CD14-positive monocyte (primary cell): Measurements from ENCODE around the gene DAPK1. TPM values are rescaled to one million over a fixed set of nuclear protein-coding genes. Genes with fewer than 3 reads are reported as not detected.

Experiments used
- DNase-seq, 3 donors: peaks; one replicate each; pipeline ENCODE4 v3.0.0-alpha.2; 2011 to 2022
- H2AFZ ChIP-seq: 2 replicates; pipeline ENCODE4 v1.6.0; 2012; ENCODE audit warnings: mild to moderate bottlenecking, low read depth, low read length, inconsistent platforms; ENCODE audit not compliant: insufficient read depth, poor library complexity, severe bottlenecking
- H3K27ac ChIP-seq, 2 donors: 1 replicate in 1 of 2; 2 replicates in 1 of 2; pipeline ENCODE4 v1.5.1; 2012 to 2013; ENCODE audit warnings: low read length in 2 of 2, control low read depth in 1 of 2, inconsistent platforms in 1 of 2, low read depth in 1 of 2, mild to moderate bottlenecking in 1 of 2
- H3K27me3 ChIP-seq, 2 donors: one replicate each; pipeline versions ENCODE4 v1.6.0 to v1.6.1; 2011 to 2013; ENCODE audit warnings: low read length in 2 of 2; ENCODE audit not compliant: control insufficient read depth in 2 of 2, insufficient read depth in 2 of 2
- H3K36me3 ChIP-seq, 2 donors: replicated peaks in 1 of 2; 1 replicate in 1 of 2; 2 replicates in 1 of 2; pipeline versions ENCODE4 v1.5.1 to v1.6.1; 2012 to 2013; ENCODE audit warnings: low read length in 2 of 2, control low read depth in 1 of 2, inconsistent platforms in 1 of 2, mild to moderate bottlenecking in 1 of 2; ENCODE audit not compliant: insufficient read depth in 2 of 2, control insufficient read depth in 1 of 2
- H3K4me1 ChIP-seq, 2 donors: 1 replicate in 1 of 2; 2 replicates in 1 of 2; pipeline versions ENCODE4 v1.5.1 to v1.6.1; 2012 to 2013; ENCODE audit warnings: low read length in 2 of 2, control low read depth in 1 of 2, inconsistent platforms in 1 of 2, mild to moderate bottlenecking in 1 of 2, moderate library complexity in 1 of 2; ENCODE audit not compliant: insufficient read depth in 2 of 2, control insufficient read depth in 1 of 2
- H3K4me2 ChIP-seq: replicated peaks from 2 replicates; pipeline ENCODE3; 2012; ENCODE audit warnings: low read length, moderate library complexity, mild to moderate bottlenecking; ENCODE audit not compliant: poor library complexity, severe bottlenecking; ENCODE audit errors: extremely low read depth
- H3K4me3 ChIP-seq, 3 experiments: fragments of 200-600 bp in 1 of 3; sonication (generic) in 1 of 3; replicated peaks in 1 of 3; 1 replicate in 2 of 3; 2 replicates in 1 of 3; pipeline ENCODE4 v1.5.1; 2011 to 2013; ENCODE audit warnings: low read length in 3 of 3, mild to moderate bottlenecking in 3 of 3, control low read depth in 2 of 3, low read depth in 2 of 3, inconsistent platforms in 1 of 3, moderate library complexity in 1 of 3
- H3K79me2 ChIP-seq: 2 replicates; pipeline ENCODE4 v1.6.0; 2012; ENCODE audit warnings: mild to moderate bottlenecking, control low read depth, inconsistent platforms, low read length, moderate library complexity; ENCODE audit not compliant: insufficient read depth
- H3K9ac ChIP-seq: 2 replicates; pipeline ENCODE4 v1.6.0; 2017; ENCODE audit warnings: low read length, mild to moderate bottlenecking; ENCODE audit not compliant: insufficient read depth, poor library complexity, severe bottlenecking
- H3K9me3 ChIP-seq, 2 donors: replicated peaks in 1 of 2; 1 replicate in 1 of 2; 2 replicates in 1 of 2; pipeline versions ENCODE4 v1.5.1 to v1.6.1; 2012 to 2013; ENCODE audit warnings: low read length in 2 of 2, control low read depth in 1 of 2; ENCODE audit not compliant: control insufficient read depth in 1 of 2, insufficient read depth in 1 of 2
- H4K20me1 ChIP-seq: 2 replicates; pipeline ENCODE4 v1.6.0; 2012; ENCODE audit warnings: mild to moderate bottlenecking, low read length, control low read depth, moderate library complexity; ENCODE audit not compliant: insufficient read depth
- H3K27ac Mint-ChIP-seq, 7 donors: one replicate each; pipeline ENCODE4 v1.8.0; 2020; ENCODE audit warnings: mild to moderate bottlenecking in 7 of 7, mixed read lengths in 7 of 7, moderate library complexity in 6 of 7, inconsistent platforms in 2 of 7
- H3K27me3 Mint-ChIP-seq, 3 donors: one replicate each; pipeline ENCODE4 v1.8.0; 2021 to 2022; ENCODE audit warnings: low read depth in 3 of 3, mild to moderate bottlenecking in 3 of 3, mixed read lengths in 3 of 3, moderate library complexity in 3 of 3, inconsistent platforms in 1 of 3
- H3K36me3 Mint-ChIP-seq, 2 donors: one replicate each; pipeline ENCODE4 v1.8.0; 2020; ENCODE audit warnings: mixed read lengths in 2 of 2, inconsistent platforms in 1 of 2, mild to moderate bottlenecking in 1 of 2
- H3K4me1 Mint-ChIP-seq: one replicate; pipeline ENCODE4 v1.8.0; 2020; ENCODE audit warnings: mild to moderate bottlenecking, mixed read lengths
- H3K4me3 Mint-ChIP-seq, 2 donors: one replicate each; pipeline ENCODE4 v1.8.0; 2020; ENCODE audit warnings: mild to moderate bottlenecking in 2 of 2, mixed read lengths in 2 of 2, moderate library complexity in 1 of 2
- H3K9me3 Mint-ChIP-seq, 7 donors: one replicate each; pipeline ENCODE4 v1.8.0; 2020 to 2022; ENCODE audit warnings: mixed read lengths in 7 of 7, mild to moderate bottlenecking in 6 of 7, moderate library complexity in 6 of 7, inconsistent platforms in 2 of 7
- WGBS: methylation state at CpG from one replicate; pipeline ENCODE4 v1.1.5; 2013; ENCODE audit warnings: missing lambda C conversion rate; ENCODE audit not compliant: insufficient coverage; 5-methylcytosine and 5-hydroxymethylcytosine counted together
- intact Hi-C, 2 donors: fragments of 100-400 bp; cut with micrococcal nuclease; formaldehyde crosslinking; loops; one replicate each; pipeline versions ENCODE4 v1.15.0 to v1.15.1; 2023
- polyA plus RNA-seq, 3 donors: library from polyadenylated mRNA; depleted of rRNA in 1 of 3; unstranded in 2 of 3; stranded (reverse) in 1 of 3; fragments of 300-500 nt in 2 of 3; fragments of >200 nt in 1 of 3; fragmentation: Illumina TruSeq in 2 of 3; gene quantifications; 1 replicate in 2 of 3; 2 replicates in 1 of 3; pipeline ENCODE4 v1.2.3, GENCODE V29; 2012 to 2021
- TF ChIP-seq, protein P1 (sequence below): fragments of 200-600 bp; IDR thresholded peaks from one replicate; pipeline ENCODE4 v1.8.0; 2022; ENCODE audit warnings: antibody characterized with exemption, mild to moderate bottlenecking

DAPK1 gene
- polyA plus RNA-seq, 3 donors: 24.1 to 102 (median 44.4) TPM

DNA sequence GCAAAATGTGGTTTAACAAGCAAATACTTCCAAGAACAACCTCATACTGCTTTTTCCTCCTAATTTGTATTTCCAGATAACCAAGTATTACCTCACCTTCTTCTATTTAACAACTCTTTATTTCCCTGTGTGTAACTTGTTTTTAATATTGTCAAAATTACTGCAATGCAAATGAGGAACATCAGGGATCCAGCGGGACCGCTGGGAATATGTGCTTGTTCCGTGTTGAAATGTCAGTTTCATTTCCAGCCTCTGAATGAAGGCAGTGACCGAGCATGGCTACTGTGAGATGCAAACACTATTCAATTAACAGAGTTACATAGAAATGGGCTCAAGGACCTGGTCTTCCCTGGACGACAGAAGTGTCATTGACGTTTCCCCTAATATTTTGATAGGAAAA, 117.5 kb downstream of the DAPK1 start:
- Histone ChIP-seq H3K27ac (peak overlapping the region; percentile 65 to 93), H3K4me2 (peak overlapping the region; percentile 42), H2AFZ (no peak overlapping the region), H3K36me3 (peaks cover 8 to 48% of the 10 kb centered on the region in 2 donors), H3K79me2 (peaks cover 11% of the 10 kb centered on the region), H3K27me3 (no peaks in the 10 kb centered on the region), H3K9ac (peak overlapping the region; percentile 50), H4K20me1 (peaks cover 7% of the 10 kb centered on the region), H3K4me3 (peak overlapping the region in 1 of 3 experiments; percentile 37), H3K4me1 (peaks cover 55 to 65% of the 10 kb centered on the region in 2 donors), H3K9me3 (no peaks in the 10 kb centered on the region)
- WGBS: 60% methylated on average over 1 of the region's 6 CpGs
- TF ChIP-seq, protein P1, sequence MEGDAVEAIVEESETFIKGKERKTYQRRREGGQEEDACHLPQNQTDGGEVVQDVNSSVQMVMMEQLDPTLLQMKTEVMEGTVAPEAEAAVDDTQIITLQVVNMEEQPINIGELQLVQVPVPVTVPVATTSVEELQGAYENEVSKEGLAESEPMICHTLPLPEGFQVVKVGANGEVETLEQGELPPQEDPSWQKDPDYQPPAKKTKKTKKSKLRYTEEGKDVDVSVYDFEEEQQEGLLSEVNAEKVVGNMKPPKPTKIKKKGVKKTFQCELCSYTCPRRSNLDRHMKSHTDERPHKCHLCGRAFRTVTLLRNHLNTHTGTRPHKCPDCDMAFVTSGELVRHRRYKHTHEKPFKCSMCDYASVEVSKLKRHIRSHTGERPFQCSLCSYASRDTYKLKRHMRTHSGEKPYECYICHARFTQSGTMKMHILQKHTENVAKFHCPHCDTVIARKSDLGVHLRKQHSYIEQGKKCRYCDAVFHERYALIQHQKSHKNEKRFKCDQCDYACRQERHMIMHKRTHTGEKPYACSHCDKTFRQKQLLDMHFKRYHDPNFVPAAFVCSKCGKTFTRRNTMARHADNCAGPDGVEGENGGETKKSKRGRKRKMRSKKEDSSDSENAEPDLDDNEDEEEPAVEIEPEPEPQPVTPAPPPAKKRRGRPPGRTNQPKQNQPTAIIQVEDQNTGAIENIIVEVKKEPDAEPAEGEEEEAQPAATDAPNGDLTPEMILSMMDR: no peak
- intact Hi-C loops: loop anchor here in 1 of 2 donors (10.0 kb wide), 1 partner anchor 100 kb away; no protein-coding TSS in a partner anchor
- Mint-ChIP-seq H3K36me3 (peaks cover 52 to 66% of the 10 kb centered on the region in 2 donors), H3K9me3 (no peaks in the 10 kb centered on the region), H3K27me3 (peaks cover 0 to 3% (median 1%) of the 10 kb centered on the region in 3 donors), H3K4me3 (peak overlapping the region in 1 of 2 donors; percentile 57), H3K27ac (peak overlapping the region; percentile 43 to 97 (median 93)), H3K4me1 (peaks cover 73% of the 10 kb centered on the region)
- no peak for DNase-seq

DNA sequence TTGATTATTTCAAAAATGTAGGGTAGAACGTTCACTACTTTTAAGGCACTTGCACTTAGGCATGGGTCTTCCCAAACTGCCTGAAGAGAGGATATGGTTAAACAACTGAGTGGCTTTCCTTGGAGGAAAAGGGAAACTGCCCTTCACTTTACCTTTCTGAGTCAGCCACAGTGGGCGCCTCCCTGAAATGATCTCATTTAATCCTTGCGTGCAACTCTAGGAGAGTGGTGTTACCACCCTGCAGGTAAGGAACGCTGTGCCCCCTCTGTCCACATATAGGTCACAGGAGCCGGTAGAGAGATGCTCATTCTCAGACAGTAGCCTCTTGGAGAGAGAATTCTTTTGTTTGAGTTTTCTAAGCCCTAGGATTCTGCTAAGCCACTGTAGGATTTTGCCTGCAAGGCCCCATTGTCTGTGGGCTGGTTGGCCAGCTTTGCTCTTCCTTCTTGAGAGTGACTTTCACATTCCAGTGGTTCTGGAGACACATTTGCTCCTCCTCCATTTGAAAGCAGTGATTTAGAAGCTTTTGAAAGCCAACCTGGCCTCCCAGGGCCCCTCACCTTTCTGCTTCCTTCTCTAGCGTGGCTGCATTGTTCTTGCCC, 118.0 kb downstream of the DAPK1 start:
- peaks cover 67% of the 10 kb centered on the region for H3K4me1 Mint-ChIP-seq
- H3K36me3 Mint-ChIP-seq: peaks cover 50 to 63% of the 10 kb centered on the region in 2 donors
- no peaks in the 10 kb centered on the region for H3K9me3 Mint-ChIP-seq
- peak overlapping the region; percentile 76 to 97 (median 93) for H3K27ac Mint-ChIP-seq
- peak overlapping the region; percentile 42 for H3K4me2 ChIP-seq
- H2AFZ ChIP-seq: no peak overlapping the region
- no peak overlapping the region for H3K4me3 ChIP-seq
- H4K20me1 ChIP-seq: peaks cover 12% of the 10 kb centered on the region
- intact Hi-C loops: loop anchor here in 1 of 2 donors (10.0 kb wide), 1 partner anchor 99 kb away; no protein-coding TSS in a partner anchor
- peak overlapping the region; percentile 15 to 93 for H3K27ac ChIP-seq
- H3K27me3 Mint-ChIP-seq: peaks cover 0 to 3% (median 1%) of the 10 kb centered on the region in 3 donors
- H3K9me3 ChIP-seq: no peaks in the 10 kb centered on the region
- DNase-seq: peak in 2 of 3 donors; percentile 26 to 54
- H3K27me3 ChIP-seq: no peaks in the 10 kb centered on the region
- peaks cover 55 to 60% of the 10 kb centered on the region in 2 donors for H3K4me1 ChIP-seq
- H3K36me3 ChIP-seq: peaks cover 8 to 45% of the 10 kb centered on the region in 2 donors
- H3K4me3 Mint-ChIP-seq: peak overlapping the region in 1 of 2 donors; percentile 57
- 50% methylated on average over 2 of the region's 6 CpGs for WGBS
- TF ChIP-seq, protein P1: no peak
- H3K79me2 ChIP-seq: peaks cover 11% of the 10 kb centered on the region
- H3K9ac ChIP-seq: peak overlapping the region; percentile 35
